Effector CD8-positive, alpha-beta T cell (primary cell): ENCODE measurements around the gene TMEM184C.

Experiments used
- DNase-seq: peaks from one replicate; lab custom pipeline; 2025; lab: John Stamatoyannopoulos, UW

The TMEM184C gene

DNA sequence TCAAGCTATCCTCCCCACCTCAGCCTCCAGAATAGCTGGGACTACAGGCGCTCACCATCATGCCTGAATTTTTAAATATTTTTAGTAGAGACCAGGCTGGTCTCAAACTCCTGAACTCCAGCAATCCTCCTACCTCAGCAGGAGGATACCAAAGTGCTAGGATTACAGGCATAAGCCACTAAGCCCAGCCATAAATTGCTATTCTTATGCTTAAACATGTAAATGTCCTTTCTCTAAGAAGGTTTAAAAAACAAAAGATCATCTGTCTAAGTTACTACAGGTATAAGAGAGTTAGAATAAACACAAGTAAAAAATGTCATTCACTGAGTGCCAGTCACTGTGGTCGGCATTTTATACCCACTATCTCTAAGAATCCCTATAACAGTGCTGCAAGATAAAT lies 38.4 kb downstream of the TMEM184C start:
- no peak for DNase-seq

DNA sequence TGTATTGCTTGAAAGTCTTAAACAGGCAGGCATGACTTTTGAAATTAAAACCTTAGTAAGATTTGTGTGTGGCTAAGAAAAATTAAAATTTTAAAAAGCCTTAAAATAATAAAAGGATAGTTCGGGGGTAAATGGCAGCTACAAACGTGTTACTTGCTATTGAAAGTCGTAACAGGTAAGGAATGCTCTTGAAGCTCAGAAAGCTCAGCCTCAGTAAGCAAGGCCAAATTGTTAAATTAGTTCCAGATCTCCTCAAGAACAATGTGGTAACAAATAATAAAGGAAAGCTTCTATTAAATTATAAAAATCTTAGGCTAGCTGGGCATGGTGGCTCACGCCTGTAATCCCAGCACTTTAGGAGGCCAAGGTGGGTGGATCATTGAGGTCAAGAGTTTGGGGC lies 41.3 kb downstream of the TMEM184C start:
- DNase-seq, result no peak

- no peak for DNase-seq
Observed at GRCh38 chr4:147674073-147674472, 56.9 kb downstream of the TMEM184C start.

DNA sequence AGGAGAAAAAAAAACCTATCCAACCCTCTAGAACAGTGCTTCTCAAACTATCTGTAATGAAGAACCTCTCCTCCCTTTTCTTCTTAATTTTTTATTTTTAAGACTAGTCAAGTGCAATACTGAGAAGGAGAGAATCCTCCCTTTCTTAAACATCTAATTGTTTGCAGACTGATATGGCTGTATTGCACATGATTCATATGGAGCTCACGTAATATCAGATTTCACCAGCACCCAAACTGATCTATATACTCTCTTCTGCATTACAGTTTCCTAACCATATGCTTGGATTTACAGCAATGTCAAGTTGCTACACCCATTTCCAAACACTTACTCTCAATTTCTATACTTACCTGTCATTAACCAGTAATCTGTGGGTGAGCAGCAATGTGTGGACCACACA lies 57.3 kb downstream of the TMEM184C start:
- no peak for DNase-seq

- no peak for DNase-seq
Observed at GRCh38 chr4:147678106-147678505, 60.9 kb downstream of the TMEM184C start.

- no peak for DNase-seq
Observed at GRCh38 chr4:147678796-147679549, 61.8 kb downstream of the TMEM184C start.

DNA sequence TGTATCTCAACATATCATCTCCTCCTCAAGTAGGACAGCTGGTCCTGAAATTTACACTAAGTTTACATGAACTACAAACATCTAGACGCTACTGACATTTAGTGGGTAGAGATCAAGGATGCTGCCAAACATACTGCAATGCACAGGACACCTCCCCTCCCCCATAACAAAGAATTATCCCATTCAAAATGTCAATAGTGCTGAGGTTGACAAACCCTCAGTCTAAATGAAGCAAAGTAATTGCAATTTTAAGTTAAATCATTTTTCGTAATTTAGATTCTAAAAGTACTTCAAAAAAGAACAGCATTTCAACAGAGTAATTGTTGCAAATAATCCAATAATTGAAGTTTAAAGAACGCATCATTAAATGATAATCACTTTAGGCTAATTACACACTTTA lies 65.6 kb downstream of the TMEM184C start:
- no peak for DNase-seq

DNA sequence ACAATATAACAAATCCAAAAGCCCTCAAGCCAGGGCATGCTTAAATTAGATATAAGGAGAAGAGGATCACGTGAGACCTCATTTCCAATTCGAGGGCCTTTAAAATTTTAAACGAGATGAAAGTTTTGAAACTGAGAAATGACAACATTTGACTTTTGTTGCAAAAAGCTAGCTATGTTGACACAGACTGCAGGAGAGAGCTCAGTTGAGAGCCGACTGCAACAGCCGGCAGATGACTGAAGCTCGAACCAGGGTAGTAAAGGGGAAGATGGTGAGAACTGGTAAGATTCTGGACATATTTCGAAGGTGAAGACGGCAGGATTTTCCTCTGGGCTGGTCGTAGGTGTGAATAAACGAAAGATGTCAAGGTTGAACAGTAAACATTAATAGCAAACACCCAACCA lies 66.0 kb downstream of the TMEM184C start:
- DNase-seq, result no peak

DNA sequence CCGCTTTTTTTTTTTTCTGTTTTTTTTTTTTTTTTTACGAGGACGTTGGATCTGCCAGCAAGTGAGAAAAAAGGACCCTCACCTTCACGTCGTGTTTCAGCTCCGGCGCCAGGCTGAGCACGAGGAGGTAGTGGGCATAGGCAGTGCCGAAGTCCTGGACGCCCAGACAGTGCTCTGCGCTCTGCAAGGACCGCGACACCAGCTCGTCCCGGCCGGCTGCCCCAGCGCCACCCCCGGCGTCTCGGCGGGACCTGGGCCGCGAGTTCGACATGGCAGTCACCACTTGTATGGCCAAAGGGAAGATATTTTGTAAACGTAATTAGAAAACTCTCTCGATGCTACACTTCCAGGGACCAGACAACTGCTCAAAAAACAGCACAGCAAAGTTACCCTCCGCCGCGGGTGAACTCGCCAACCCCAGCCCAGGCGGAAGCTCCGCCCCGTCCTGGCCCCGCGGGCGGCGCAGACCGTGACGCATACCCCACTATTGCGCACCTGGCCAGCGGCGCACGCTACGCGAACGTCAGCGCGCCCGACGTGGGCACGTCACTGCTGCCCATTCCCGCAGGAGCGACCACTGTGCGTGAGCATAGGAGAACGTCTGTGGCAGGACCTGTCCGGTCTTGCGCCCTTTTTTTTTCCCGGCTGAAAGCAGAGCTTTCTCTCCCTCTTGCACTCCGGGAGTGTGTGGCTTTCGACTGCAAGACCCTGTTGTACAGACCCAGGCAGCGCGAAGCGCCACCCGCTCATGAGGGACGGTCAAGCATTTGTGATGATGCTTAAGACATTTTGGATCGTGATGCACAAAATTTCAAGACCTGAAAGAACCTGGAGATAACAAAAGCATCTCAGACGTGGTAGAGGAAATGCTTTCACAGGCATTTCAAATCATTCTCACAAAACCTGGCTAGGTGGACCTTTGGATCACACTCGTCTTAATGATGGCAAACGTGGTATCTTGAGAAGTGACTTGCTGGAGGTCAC lies 66.8 kb downstream of the TMEM184C start, which contains the start of gene PRMT9:
Gene PRMT9, minus strand, starts transcription at position 447 of the 984 bp plus-strand sequence. Its CDS starts 176 bp downstream, at position 271.
- DNase-seq, result peak; percentile 75

GRCh38 chr4:147689067-147689466 lies 71.9 kb downstream of the TMEM184C start:
- DNase-seq, result no peak

- no peak for DNase-seq
Observed at GRCh38 chr4:147691820-147692219, 74.6 kb downstream of the TMEM184C start.

DNA sequence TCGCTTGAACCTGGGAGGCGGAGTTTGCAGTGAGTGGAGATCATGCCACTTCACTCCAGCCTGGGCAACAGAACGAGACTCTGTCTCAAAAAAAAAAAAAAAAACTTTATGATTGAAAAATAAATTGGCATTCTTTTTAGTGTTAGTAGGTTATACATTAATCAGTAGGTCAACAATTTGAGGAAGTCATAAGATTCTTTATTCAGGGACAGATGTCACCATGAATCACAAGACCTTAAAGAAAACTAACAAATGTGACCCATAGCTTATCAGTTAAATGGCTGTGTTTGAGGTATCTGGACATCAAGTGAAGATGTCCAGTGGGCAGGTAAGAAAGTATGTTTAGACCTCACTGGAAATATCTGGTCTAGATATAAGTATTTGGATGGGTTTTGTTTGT lies 76.0 kb downstream of the TMEM184C start:
- no peak for DNase-seq

DNA sequence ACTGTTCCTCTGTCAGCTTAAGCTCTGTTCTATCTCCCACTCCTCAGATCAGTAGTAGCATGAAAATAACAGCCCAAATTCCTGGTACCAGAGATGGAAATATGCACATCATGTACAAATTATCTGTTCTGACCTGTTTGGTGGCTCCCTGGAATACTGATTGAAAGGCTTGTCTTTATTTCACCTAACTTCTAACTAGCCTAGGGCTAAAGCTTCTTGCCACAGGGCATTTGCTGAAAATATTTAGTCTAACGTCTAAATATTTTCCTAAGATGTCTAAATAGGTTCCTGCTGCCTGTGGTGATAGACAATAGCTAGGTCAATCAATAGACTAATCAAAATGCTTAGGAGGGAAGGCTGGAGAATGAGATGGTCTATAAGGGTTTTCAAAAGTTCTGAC lies 79.7 kb downstream of the TMEM184C start:
- DNase-seq, result no peak

GRCh38 chr4:147704846-147705245 lies 87.6 kb downstream of the TMEM184C start:
- DNase-seq, result no peak

DNA sequence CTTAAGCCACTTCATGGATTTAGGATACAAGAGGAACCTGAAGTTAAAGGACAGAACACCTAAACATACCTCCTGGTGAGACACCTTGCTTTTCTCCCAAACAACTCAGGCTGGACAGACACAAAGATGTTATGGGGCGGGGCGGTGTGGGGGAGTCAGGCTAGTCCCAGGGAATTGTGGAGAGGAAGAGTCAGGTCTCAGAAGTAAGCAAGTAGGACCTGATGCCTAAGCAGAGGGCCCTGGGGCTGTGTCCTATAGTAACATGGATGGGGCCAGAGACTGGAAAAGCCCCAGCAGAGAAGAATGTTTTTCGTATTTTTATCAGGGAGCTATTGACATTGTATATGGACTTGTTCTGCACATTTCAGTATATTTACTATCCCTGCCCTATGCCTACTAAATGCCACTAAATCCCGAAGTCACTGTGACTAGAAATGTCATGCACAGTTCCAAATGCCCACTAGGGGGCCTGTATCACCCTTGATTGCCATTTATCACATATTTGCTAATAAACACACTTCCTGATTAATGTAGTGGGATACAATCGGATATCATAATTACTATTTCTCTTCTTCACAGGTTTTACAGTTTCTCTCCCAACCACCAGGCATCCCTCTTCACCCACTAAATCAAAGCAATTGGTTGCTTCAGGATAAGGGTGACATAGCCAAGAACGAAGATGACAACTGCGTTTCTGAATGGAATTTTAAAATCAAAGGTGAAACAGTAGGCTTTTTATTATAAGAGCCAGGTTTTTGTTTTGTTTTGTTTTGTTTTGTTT lies 90.9 kb downstream of the TMEM184C start:
- peak; percentile 24 for DNase-seq

- no peak for DNase-seq
Observed at GRCh38 chr4:147709999-147710398, 92.8 kb downstream of the TMEM184C start.

DNA sequence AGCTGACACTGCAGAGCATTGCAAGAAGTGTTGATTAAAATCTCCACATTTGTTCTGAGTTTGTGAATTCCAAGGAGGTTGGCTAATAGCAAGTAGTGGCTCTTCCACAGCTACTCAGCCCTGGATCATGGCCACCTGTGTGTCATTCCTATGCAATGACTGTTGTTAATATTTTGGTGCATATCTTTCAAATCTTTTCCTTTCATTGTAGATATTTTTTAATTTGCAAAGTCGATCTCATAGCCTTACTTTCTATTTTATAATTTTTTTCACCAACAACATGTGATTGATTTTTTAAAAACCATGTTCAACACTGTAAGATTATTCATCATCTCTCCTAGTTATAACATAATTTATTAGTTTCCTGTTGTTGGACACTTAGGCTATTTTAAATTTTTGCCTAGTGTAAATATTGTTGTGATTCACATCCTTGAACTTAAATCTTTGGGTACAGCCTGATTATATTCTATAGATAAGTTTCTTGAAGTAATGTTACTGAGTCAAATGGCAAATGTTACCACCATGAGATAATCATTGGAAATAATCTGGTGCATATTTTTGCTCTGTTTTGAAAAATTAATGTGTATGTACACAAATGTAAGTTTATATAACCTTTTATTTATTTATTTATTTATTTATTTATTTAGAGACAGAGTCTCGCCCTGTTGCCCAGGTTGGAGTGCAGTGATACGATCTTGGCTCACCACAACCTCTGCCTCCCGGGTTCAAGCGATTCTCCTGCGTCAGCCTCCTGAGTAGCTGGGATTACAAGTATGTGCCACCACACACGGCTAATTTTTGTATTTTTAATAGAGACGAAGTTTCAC lies 97.6 kb downstream of the TMEM184C start:
- no peak for DNase-seq

DNA sequence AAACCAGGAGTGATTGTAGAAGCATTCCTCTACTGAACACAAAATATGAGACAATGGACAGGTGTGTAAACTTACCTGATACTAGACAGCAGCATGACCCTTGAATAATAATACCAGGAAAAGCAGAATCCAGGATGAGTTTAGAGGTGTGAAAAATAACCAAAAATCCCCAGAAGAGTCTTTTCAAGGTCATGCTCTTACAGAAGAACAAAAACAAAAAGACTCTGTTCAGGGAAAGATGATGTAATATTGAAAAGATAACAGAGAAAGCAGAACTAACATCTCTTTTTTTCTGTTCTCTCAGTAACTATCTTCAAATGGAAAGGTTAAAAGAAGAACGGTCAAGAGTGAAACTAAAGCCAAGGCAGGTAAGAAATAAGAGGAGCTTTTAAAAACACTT lies 100.7 kb downstream of the TMEM184C start:
- no peak for DNase-seq
